ENCODE measurements around the gene ARHGEF40. TPM values are rescaled to one million over a fixed set of nuclear protein-coding genes. Genes with fewer than 3 reads are reported as not detected.

Gene ARHGEF40
- total RNA-seq, 1 experiment from 2014 or later: 71.4 TPM

DNA sequence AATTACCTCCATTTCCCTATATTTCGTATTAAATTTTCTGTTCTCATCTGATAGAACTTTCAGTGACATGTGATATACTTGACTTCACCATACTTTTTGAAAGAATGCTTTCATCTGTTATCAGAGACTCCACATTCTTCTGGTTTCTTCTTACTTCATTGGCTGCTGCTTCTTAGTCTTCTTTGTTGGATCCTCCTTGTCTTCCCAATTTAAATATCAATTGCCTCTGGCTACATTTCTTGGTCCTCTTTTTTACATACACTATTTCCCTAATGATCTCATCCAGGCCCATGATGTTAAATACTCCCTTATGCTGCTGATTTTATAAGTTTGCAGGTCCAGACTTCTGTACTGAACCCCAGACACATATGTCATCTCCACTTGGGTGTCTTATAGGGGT is 63.8 kb downstream of the ARHGEF40 start:
- H3K9me3 Mint-ChIP-seq: peaks cover 7 to 8% of the 10 kb centered on the region in 2 experiments; a peak in 3 of 5 replicates
- peak overlapping the region; percentile 66 for H2AFZ ChIP-seq (ENCODE audit: low read length)
- H3K4me3 Mint-ChIP-seq: no peak overlapping the region
- H3K18ac ChIP-seq (ENCODE audit: insufficient read length, low read depth, low read length): no peak overlapping the region
- H3K27me3 ChIP-seq (ENCODE audit: insufficient read depth, low read length): no peaks in the 10 kb centered on the region
- H3K27me3 Mint-ChIP-seq (ENCODE audit: low read depth): no peaks in the 10 kb centered on the region
- no peak overlapping the region for H3T11ph ChIP-seq (ENCODE audit: low read length)
- H3K36me3 Mint-ChIP-seq (ENCODE audit: insufficient read depth in 1 of 3, low read depth in 3 of 3): peaks cover 0 to 4% (median 1%) of the 10 kb centered on the region in 3 experiments; a peak in 2 of 7 replicates
- H4K91ac ChIP-seq (ENCODE audit: insufficient read length, low read depth, low read length): no peak overlapping the region
- H3K14ac ChIP-seq (ENCODE audit: insufficient read depth, low read length): no peak overlapping the region
- H4K8ac ChIP-seq (replicated peaks; ENCODE audit: insufficient read length, low read depth, low read length): no peak overlapping the region
- no peak overlapping the region for H3K23ac ChIP-seq (ENCODE audit: insufficient read length, low read depth, low read length)
- no peaks in the 10 kb centered on the region for H3K79me2 ChIP-seq (ENCODE audit: insufficient read depth, low read length)
- DNase-seq: no peak
- H3K4me1 ChIP-seq (ENCODE audit: insufficient read depth, low read length): no peaks in the 10 kb centered on the region
- no peak overlapping the region for H2BK12ac ChIP-seq (ENCODE audit: insufficient read length, low read depth, low read length)
- H2BK120ac ChIP-seq (ENCODE audit: low read depth, low read length, poor library complexity, severe bottlenecking): no peak overlapping the region
- no peak for TF ChIP-seq CTCF (conservative IDR thresholded peaks at IDR 0.05)
- H3K27ac Mint-ChIP-seq: peak overlapping the region in 1 of 3 experiments; percentile 44; a peak in 3 of 7 replicates
- no peak overlapping the region for H2AK5ac ChIP-seq (ENCODE audit: insufficient read length, low read length)
- H3K9me3 ChIP-seq (ENCODE audit: control insufficient read depth, low read depth, low read length): no peaks in the 10 kb centered on the region
- no peak overlapping the region for H2BK20ac ChIP-seq (ENCODE audit: low read depth, low read length, poor library complexity, severe bottlenecking)
- no peaks in the 10 kb centered on the region for H4K20me1 ChIP-seq (ENCODE audit: control insufficient read depth, insufficient read depth, insufficient read length)
- no peaks in the 10 kb centered on the region for H3K23me2 ChIP-seq (ENCODE audit: insufficient read length, low read depth, low read length, poor library complexity, severe bottlenecking)
- WGBS (ENCODE audit: extremely low coverage, insufficient read length, low lambda C conversion rate): 100% methylated on average over 1 of the region's 1 CpG
- no peak overlapping the region for H4K5ac ChIP-seq (ENCODE audit: insufficient read length, low read depth, low read length)
- H2BK15ac ChIP-seq (ENCODE audit: low read depth, low read length): no peak overlapping the region
- H3K56ac ChIP-seq (ENCODE audit: insufficient read length, low read depth, low read length): no peak overlapping the region
- no peak overlapping the region for H3K4me2 ChIP-seq (ENCODE audit: insufficient read depth, insufficient read length, low read length)
- H3K9ac ChIP-seq (ENCODE audit: extremely low read depth, insufficient read length, low read length): no peak overlapping the region
- no peak overlapping the region for H3K4ac ChIP-seq (ENCODE audit: low read depth, low read length)
- peaks cover 16 to 20% of the 10 kb centered on the region in 2 experiments for H3K4me1 Mint-ChIP-seq
- H2BK5ac ChIP-seq (ENCODE audit: insufficient read length, low read length): no peak overlapping the region
- H3K27ac ChIP-seq (ENCODE audit: insufficient read length, low read depth, low read length): no peak overlapping the region
- H3K79me1 ChIP-seq (ENCODE audit: insufficient read depth, low read depth, low read length, poor library complexity, severe bottlenecking): no peaks in the 10 kb centered on the region
